Fibroblast of gingiva (primary cell): ENCODE measurements around the gene CAMK2N2.

Source experiments
- DNase-seq: peaks from one replicate; pipeline ENCODE4 v3.0.0-alpha.2; 2011; ENCODE audit warnings: low read depth

Gene CAMK2N2

DNA sequence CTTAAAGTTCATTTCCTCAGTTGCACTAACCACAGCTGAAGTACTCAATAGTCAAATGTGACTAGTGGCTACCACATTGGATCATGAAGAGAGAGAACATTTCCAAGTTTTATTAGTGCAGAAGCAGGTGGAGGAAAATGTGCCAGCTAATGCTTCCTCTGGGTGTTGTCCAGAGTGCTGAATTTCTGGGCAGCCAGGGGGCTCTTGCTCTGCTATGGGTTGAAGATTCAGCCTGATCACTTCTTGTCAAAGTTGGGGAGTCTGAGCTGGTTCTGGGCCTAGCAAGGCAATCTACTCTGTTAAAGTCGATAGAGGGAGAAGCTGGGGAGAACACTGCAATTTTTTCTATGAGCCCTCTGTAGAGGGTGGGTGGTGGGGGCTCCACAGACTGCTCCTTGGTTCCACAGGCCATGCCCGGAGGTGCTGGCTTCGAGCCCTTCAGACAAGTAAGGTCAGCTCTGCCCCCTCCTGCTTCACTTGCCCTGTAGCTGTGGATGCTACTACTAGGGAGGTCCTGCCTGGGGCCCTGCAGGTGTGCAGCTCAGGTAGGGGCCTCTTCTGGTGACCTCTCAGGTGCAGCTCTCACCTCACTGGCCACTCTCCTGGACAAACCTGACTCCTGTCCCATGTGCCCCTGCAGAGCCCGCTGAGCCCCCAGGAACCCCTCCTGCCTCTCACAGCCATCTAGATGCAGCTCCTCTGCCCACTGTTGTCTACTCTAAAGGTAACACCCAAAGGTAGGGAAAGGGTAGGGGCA is 20.8 kb downstream of the CAMK2N2 start:
- no peak for DNase-seq

GRCh38 chr3:184239708-184240107 is 21.6 kb downstream of the CAMK2N2 start:
- DNase-seq: no peak

- no peak for DNase-seq
Observed at GRCh38 chr3:184239221-184239620, 22.1 kb downstream of the CAMK2N2 start.

- no peak for DNase-seq
Observed at GRCh38 chr3:184238246-184238818, 23.0 kb downstream of the CAMK2N2 start.

DNA sequence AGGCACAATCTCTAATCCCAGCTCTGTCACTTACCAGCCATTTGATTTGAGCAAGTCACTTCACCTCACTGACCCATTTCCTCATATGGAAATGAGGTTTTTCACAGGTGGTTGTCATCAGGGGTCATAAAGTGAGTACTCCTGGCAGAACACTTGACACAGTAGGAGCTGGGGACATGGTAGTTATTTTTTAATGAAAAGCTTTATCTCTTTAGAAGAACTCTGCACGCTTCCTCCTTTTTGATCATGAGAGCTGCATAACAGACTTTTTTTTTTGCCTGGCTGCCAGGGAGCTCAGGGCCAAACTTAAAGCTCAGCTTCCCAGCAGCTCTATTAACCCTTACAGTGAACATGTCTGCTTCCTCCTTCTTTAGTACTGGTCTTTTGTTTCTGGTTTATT is 23.5 kb downstream of the CAMK2N2 start:
- DNase-seq: no peak

- DNase-seq: no peak
Observed at GRCh38 chr3:184237211-184237610, 24.1 kb downstream of the CAMK2N2 start.

DNA sequence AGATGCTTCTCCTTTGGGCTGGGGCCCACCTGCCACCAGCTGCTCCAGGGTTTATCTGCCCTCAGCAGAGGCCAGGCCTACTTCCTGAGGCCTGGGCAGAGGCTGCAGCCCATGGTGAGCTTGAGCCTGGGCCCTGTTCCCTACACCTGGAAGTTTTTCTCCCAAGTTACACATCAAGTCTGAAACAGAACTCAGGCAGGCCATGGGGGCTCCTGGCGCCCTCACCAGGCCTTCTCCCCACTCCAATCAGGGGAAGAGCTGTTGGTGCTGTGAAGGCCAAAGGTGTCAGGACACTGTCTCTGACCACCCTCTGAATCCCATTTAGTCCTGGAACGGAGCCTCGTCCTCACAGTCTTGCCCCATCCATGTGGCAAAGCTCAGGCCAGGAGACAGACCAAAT is 24.7 kb downstream of the CAMK2N2 start:
- DNase-seq: no peak

DNA sequence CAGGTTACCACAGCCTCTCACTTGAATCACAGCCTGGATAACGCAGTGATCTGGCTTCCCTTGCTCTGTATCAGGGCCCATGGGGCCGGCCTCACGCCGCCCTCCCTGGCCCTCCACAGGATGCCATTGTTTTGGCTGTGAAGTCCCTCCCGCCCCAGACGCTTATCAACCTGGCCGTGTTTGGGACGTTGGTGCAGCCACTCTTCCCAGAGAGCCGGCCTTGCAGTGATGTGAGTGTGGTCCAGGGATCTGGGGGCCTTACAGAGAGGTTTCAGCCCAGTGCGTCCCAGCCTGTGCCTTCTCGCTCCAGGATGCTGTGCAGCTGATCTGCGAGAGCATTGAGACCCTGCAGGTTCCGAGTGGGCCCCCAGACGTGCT is 25.3 kb downstream of the CAMK2N2 start:
- DNase-seq: no peak

DNA sequence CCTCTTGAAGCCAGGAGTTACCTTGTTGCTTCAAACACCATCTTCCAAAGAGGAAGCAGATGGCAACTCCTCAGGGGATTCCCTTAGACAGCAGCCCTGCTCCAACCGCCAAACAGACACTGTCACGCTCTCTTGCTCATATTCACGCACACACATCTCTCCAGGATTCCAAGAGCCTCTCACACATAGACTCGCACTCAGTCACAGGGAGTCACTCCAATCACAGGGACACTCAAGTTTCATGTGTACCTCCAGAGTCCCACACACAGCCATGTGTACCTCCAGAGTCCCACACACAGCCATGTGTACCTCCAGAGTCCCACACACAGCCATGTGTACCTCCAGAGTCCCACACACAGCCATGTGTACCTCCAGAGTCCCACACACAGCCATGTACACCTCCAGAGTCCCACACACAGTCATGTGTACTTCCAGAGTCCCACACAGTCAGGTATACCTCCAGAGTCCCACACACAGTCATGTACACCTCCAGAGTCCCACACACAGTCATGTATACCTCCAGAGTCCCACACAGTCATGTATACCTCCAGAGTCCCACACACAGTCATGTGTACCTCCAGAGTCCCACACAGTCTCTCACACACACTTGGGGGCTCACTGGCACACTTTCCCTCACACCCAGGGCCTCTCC is 25.8 kb downstream of the CAMK2N2 start:
- no peak for DNase-seq

DNA sequence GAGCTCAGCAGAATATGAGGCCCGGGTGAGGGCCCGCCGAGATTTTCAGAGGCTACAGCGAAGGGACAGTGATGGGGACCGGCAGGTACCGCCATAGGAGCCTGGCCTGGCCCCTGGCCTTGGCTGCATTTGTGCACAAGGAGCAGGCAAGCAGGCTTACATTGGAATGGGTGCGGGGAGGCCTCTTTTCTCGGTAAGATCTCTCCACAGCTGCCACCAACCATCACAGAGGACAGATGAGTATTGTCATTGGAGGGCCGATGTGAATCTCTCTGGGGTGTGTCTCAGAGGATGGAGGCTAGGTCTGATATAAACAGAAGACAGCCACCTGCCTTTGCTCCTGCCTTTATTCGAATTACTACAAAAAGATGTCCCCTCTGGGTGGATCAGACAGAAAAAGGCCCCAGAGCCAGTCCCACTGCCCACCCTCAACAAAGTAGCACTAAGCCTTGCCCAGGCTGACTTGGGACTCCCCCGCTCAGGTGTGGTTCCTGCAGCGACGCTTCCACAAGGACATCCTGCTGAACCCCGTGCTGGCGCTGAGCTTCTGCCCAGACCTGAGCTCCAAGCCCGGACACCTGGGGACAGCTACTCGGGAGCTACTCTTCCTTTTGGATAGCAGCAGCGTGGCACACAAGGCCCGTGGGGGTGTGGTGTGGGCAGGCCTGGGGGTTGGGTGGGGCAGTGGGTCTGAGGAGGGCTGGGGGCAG is 26.5 kb downstream of the CAMK2N2 start:
- no peak for DNase-seq

GRCh38 chr3:184234224-184234623 is 27.1 kb downstream of the CAMK2N2 start:
- peak; percentile 38 for DNase-seq

DNA sequence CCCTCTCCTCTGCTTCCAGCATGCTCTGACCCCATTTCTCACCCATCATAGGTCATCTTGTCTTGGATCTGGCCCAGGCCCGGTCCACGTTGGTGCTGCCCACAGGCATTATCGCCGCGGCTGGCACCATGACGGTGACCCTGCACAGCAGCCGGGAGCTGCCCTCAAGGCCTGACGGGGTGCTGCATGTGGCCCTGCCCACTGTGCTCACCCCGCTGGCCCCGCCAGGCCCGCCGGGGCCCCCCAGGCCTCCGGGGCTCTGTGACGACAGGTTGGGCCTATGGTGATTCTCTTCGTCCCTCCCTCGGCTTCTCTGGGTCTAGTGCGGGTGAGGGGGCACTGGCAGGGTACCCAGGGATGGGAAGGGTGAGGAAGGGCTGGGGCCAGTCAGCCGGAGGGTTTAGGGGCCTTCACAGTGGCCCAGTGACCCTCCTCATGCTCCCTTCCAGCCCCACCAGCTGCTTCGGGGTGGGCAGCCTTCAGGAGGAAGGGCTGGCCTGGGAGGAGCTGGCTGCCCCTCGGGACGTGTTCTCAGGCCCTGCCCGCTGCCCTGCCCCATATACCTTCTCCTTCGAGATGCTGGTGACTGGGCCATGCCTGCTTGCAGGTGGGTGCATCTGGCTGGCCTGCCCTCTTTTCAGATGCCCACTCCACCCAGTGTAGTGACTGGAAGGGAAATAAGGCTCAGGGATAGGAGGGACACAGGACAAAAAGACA is 28.1 kb downstream of the CAMK2N2 start:
- DNase-seq: no peak

DNA sequence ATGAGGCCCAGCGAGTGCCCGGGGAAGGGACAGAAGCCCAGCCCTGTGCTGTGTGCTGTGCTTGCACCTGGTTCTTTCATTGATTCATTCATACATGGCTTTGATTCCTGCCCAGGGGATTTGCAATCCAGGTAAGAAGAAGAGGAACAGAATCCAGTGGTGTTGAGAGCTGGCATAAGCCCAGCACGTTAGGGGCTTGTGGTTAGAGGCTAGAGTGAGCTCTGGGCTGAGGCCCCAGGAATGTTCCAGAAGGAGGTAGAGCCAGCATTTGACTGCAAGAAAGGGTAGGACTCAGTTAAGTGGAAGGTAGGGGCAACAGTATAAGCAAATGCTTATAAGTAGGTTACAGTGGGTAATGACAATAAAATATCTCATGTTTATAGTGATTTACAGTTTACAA is 29.7 kb downstream of the CAMK2N2 start:
- no peak for DNase-seq

- DNase-seq: no peak
Observed at GRCh38 chr3:184230603-184231528, 30.5 kb downstream of the CAMK2N2 start.

DNA sequence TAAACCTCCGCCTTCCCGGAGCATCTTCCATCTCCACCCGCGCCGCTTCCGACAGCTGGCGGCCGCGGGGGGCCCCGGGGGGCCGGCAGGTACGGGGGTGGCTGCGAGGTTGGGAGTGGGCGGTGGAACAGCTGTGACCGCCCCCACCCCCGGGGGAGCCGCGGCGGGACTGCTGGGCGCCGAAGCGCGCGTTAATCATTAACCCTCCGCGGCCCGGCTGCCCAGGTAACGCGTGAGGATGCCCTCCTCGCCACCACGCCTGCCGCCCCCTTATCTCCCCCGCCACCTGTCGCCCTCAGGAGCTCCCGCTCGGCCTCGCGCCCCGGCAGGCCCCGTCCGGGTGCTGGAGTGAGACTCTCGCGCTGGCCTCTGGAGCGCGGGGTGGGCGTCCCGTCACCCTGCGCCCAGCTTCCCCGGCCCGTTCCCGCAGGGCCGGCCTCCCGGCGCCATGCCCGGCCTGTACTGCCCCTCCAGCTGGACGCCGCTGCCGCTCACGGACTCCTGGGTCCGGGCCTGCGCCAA is 31.2 kb downstream of the CAMK2N2 start:
- no peak for DNase-seq

DNA sequence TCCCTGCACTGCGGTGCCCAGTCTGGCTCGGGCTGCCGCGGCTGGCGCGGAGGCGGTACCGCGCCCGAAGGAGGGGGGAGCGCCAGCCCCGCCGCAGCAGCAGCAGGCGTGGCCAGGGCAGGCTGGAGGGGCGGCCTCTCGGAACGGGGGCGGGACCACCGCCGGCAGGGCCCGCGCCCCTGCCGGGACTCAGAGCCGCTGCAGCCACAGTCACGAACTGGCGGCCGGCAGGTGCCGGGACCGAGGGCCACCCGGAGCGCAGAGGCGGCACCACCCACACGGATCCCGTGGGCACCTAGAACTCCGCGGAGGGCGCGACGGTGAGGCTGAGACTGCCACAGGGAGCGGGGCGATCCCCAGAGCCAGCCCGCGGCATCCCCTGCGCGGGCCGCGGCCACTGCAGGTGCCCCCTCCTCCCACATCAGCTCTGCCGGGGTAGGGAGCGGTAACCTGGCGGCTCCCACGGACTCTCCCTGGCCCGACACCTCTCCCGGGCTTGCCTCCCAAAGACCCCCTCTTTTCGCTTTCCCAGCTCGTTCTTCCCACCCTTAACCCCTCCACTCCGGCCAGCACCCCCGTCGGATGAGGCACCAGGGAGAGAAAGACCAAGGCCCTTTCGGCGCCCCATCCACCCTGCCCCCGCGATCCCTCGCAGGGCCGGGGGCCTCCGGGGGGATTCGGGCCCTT is 31.8 kb downstream of the CAMK2N2 start, which contains the start of gene VWA5B2:
TSS of gene VWA5B2 (plus strand) at position 192 of the 687 bp plus-strand sequence. CDS start 944 bp downstream, outside the sequence.
- DNase-seq: no peak

- DNase-seq: no peak
Observed at GRCh38 chr3:184228376-184229137, 32.8 kb downstream of the CAMK2N2 start.

DNA sequence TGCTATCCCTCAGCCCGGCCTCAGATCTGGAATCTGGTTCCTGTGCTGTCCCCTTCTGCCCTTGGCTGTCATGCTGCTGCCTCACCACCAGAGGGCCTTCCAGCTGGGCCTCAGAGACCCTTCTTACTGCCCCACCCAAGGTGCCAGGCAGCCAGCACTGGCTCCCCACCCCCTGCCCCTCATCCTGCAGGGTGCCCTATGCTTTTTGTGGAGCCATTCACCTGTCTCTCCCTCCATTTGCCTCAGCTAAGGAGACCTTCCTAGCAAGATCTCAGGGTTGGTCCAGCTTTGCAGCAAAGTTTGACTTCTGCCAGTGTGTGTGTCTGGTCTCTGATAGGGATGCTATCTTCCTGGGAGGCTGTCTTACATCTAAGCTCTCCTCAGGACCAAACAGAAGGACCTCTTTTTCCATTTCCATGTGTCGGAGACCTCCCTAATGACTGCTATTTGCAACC is 33.8 kb downstream of the CAMK2N2 start:
- no peak for DNase-seq

DNA sequence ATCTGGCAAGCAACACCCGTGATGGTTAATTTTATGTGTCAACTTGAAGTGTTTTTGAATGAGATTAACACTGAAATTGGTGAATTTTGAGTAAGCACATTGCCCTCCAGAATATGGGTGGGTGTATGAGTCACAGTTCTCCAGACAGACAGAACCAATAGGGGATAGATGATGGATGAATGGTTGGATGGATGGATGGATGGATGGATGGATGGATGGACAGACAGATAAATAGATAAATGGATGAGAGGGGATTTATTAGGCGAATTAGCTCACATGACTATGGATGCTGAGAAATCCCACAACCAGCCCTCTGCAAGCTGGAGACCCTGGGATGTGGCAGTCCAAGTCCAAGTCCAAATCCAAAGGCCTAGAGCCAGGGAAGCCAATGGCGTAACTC is 37.4 kb downstream of the CAMK2N2 start:
- no peak for DNase-seq
